CD14-positive monocyte (primary cell): ENCODE data around the gene UTP25. TPM values are rescaled to one million over a fixed set of nuclear protein-coding genes. Genes with fewer than 3 reads are reported as not detected.

Experiments
- DNase-seq, 3 donors: peaks; one replicate each; pipeline ENCODE4 v3.0.0-alpha.2; 2011 to 2022
- H2AFZ ChIP-seq: 2 replicates; pipeline ENCODE4 v1.6.0; 2012; ENCODE audit warnings: mild to moderate bottlenecking, low read depth, low read length, inconsistent platforms; ENCODE audit not compliant: insufficient read depth, poor library complexity, severe bottlenecking
- H3K27ac ChIP-seq, 2 donors: 1 replicate in 1 of 2; 2 replicates in 1 of 2; pipeline ENCODE4 v1.5.1; 2012 to 2013; ENCODE audit warnings: low read length in 2 of 2, control low read depth in 1 of 2, inconsistent platforms in 1 of 2, low read depth in 1 of 2, mild to moderate bottlenecking in 1 of 2
- H3K27me3 ChIP-seq, 2 donors: one replicate each; pipeline versions ENCODE4 v1.6.0 to v1.6.1; 2011 to 2013; ENCODE audit warnings: low read length in 2 of 2; ENCODE audit not compliant: control insufficient read depth in 2 of 2, insufficient read depth in 2 of 2
- H3K36me3 ChIP-seq, 2 donors: replicated peaks in 1 of 2; 1 replicate in 1 of 2; 2 replicates in 1 of 2; pipeline versions ENCODE4 v1.5.1 to v1.6.1; 2012 to 2013; ENCODE audit warnings: low read length in 2 of 2, control low read depth in 1 of 2, inconsistent platforms in 1 of 2, mild to moderate bottlenecking in 1 of 2; ENCODE audit not compliant: insufficient read depth in 2 of 2, control insufficient read depth in 1 of 2
- H3K4me1 ChIP-seq, 2 donors: 1 replicate in 1 of 2; 2 replicates in 1 of 2; pipeline versions ENCODE4 v1.5.1 to v1.6.1; 2012 to 2013; ENCODE audit warnings: low read length in 2 of 2, control low read depth in 1 of 2, inconsistent platforms in 1 of 2, mild to moderate bottlenecking in 1 of 2, moderate library complexity in 1 of 2; ENCODE audit not compliant: insufficient read depth in 2 of 2, control insufficient read depth in 1 of 2
- H3K4me2 ChIP-seq: replicated peaks from 2 replicates; pipeline ENCODE3; 2012; ENCODE audit warnings: low read length, moderate library complexity, mild to moderate bottlenecking; ENCODE audit not compliant: poor library complexity, severe bottlenecking; ENCODE audit errors: extremely low read depth
- H3K4me3 ChIP-seq, 3 experiments: fragments of 200-600 bp in 1 of 3; sonication (generic) in 1 of 3; replicated peaks in 1 of 3; 1 replicate in 2 of 3; 2 replicates in 1 of 3; pipeline ENCODE4 v1.5.1; 2011 to 2013; ENCODE audit warnings: low read length in 3 of 3, mild to moderate bottlenecking in 3 of 3, control low read depth in 2 of 3, low read depth in 2 of 3, inconsistent platforms in 1 of 3, moderate library complexity in 1 of 3
- H3K79me2 ChIP-seq: 2 replicates; pipeline ENCODE4 v1.6.0; 2012; ENCODE audit warnings: mild to moderate bottlenecking, control low read depth, inconsistent platforms, low read length, moderate library complexity; ENCODE audit not compliant: insufficient read depth
- H3K9ac ChIP-seq: 2 replicates; pipeline ENCODE4 v1.6.0; 2017; ENCODE audit warnings: low read length, mild to moderate bottlenecking; ENCODE audit not compliant: insufficient read depth, poor library complexity, severe bottlenecking
- H3K9me3 ChIP-seq, 2 donors: replicated peaks in 1 of 2; 1 replicate in 1 of 2; 2 replicates in 1 of 2; pipeline versions ENCODE4 v1.5.1 to v1.6.1; 2012 to 2013; ENCODE audit warnings: low read length in 2 of 2, control low read depth in 1 of 2; ENCODE audit not compliant: control insufficient read depth in 1 of 2, insufficient read depth in 1 of 2
- H4K20me1 ChIP-seq: 2 replicates; pipeline ENCODE4 v1.6.0; 2012; ENCODE audit warnings: mild to moderate bottlenecking, low read length, control low read depth, moderate library complexity; ENCODE audit not compliant: insufficient read depth
- H3K27ac Mint-ChIP-seq, 7 donors: one replicate each; pipeline ENCODE4 v1.8.0; 2020; ENCODE audit warnings: mild to moderate bottlenecking in 7 of 7, mixed read lengths in 7 of 7, moderate library complexity in 6 of 7, inconsistent platforms in 2 of 7
- H3K27me3 Mint-ChIP-seq, 3 donors: one replicate each; pipeline ENCODE4 v1.8.0; 2021 to 2022; ENCODE audit warnings: low read depth in 3 of 3, mild to moderate bottlenecking in 3 of 3, mixed read lengths in 3 of 3, moderate library complexity in 3 of 3, inconsistent platforms in 1 of 3
- H3K36me3 Mint-ChIP-seq, 2 donors: one replicate each; pipeline ENCODE4 v1.8.0; 2020; ENCODE audit warnings: mixed read lengths in 2 of 2, inconsistent platforms in 1 of 2, mild to moderate bottlenecking in 1 of 2
- H3K4me1 Mint-ChIP-seq: one replicate; pipeline ENCODE4 v1.8.0; 2020; ENCODE audit warnings: mild to moderate bottlenecking, mixed read lengths
- H3K4me3 Mint-ChIP-seq, 2 donors: one replicate each; pipeline ENCODE4 v1.8.0; 2020; ENCODE audit warnings: mild to moderate bottlenecking in 2 of 2, mixed read lengths in 2 of 2, moderate library complexity in 1 of 2
- H3K9me3 Mint-ChIP-seq, 7 donors: one replicate each; pipeline ENCODE4 v1.8.0; 2020 to 2022; ENCODE audit warnings: mixed read lengths in 7 of 7, mild to moderate bottlenecking in 6 of 7, moderate library complexity in 6 of 7, inconsistent platforms in 2 of 7
- CTCF ChIP-seq: fragments of 200-600 bp; IDR thresholded peaks from one replicate; pipeline ENCODE4 v1.8.0; 2022; ENCODE audit warnings: antibody characterized with exemption, mild to moderate bottlenecking
- WGBS: methylation state at CpG from one replicate; pipeline ENCODE4 v1.1.5; 2013; ENCODE audit warnings: missing lambda C conversion rate; ENCODE audit not compliant: insufficient coverage; 5-methylcytosine and 5-hydroxymethylcytosine counted together
- intact Hi-C, 2 donors: fragments of 100-400 bp; cut with micrococcal nuclease; formaldehyde crosslinking; loops; one replicate each; pipeline versions ENCODE4 v1.15.0 to v1.15.1; 2023
- polyA plus RNA-seq, 3 donors: library from polyadenylated mRNA; depleted of rRNA in 1 of 3; unstranded in 2 of 3; stranded (reverse) in 1 of 3; fragments of 300-500 nt in 2 of 3; fragments of >200 nt in 1 of 3; fragmentation: Illumina TruSeq in 2 of 3; gene quantifications; 1 replicate in 2 of 3; 2 replicates in 1 of 3; pipeline ENCODE4 v1.2.3, GENCODE V29; 2012 to 2021

Gene UTP25
- polyA plus RNA-seq, 3 donors: 0.98 to 1.4 (median 1.1) TPM

GRCh38 chr1:209871006-209871405 is 43.2 kb downstream of the UTP25 start:
- Histone ChIP-seq H3K9me3 (peaks cover 0 to 6% of the 10 kb centered on the region in 2 donors), H3K79me2 (no peaks in the 10 kb centered on the region), H3K36me3 (no peaks in the 10 kb centered on the region), H4K20me1 (no peaks in the 10 kb centered on the region), H3K4me2 (no peak overlapping the region), H3K27ac (no peak overlapping the region), H3K4me3 (no peak overlapping the region), H3K27me3 (peaks cover 0 to 3% of the 10 kb centered on the region in 2 donors), H3K9ac (no peak overlapping the region), H2AFZ (no peak overlapping the region), H3K4me1 (no peaks in the 10 kb centered on the region)
- Mint-ChIP-seq H3K4me3 (no peak overlapping the region), H3K9me3 (peaks cover 4 to 17% (median 14%) of the 10 kb centered on the region in 7 donors), H3K27ac (no peak overlapping the region), H3K4me1 (peaks cover 1% of the 10 kb centered on the region), H3K27me3 (peaks cover 0 to 18% (median 5%) of the 10 kb centered on the region in 3 donors), H3K36me3 (no peaks in the 10 kb centered on the region)
- intact Hi-C loops: no loop called here
- DNase-seq: no peak
- no peak for TF ChIP-seq CTCF
- WGBS: no CpG with 5 or more reads among the region's 1 CpG

GRCh38 chr1:209871430-209871829 is 43.7 kb downstream of the UTP25 start:
- no peak overlapping the region for H3K4me3 Mint-ChIP-seq

More at GRCh38 chr1:209871430-209871829, 43.7 kb downstream of the UTP25 start:
- no peak overlapping the region for H3K4me3 ChIP-seq
- H3K36me3 ChIP-seq: no peaks in the 10 kb centered on the region
- H3K27ac ChIP-seq: no peak overlapping the region
- no peak for DNase-seq
- intact Hi-C loops: no loop called here
- peaks cover 0 to 6% of the 10 kb centered on the region in 2 donors for H3K9me3 ChIP-seq
- Mint-ChIP-seq H3K9me3 (peaks cover 4 to 15% (median 13%) of the 10 kb centered on the region in 7 donors), H3K27ac (no peak overlapping the region), H3K4me1 (no peaks in the 10 kb centered on the region), H3K27me3 (peaks cover 0 to 18% (median 5%) of the 10 kb centered on the region in 3 donors), H3K36me3 (no peaks in the 10 kb centered on the region)
- no peaks in the 10 kb centered on the region for H4K20me1 ChIP-seq
- WGBS: no CpG with 5 or more reads among the region's 2 CpGs
- no peaks in the 10 kb centered on the region for H3K4me1 ChIP-seq
- H3K9ac ChIP-seq: no peak overlapping the region
- no peaks in the 10 kb centered on the region for H3K79me2 ChIP-seq
- H3K27me3 ChIP-seq: peaks cover 0 to 3% of the 10 kb centered on the region in 2 donors
- no peak overlapping the region for H2AFZ ChIP-seq
- no peak overlapping the region for H3K4me2 ChIP-seq
- no peak for TF ChIP-seq CTCF
